ENCODE measurements around the gene TAF1.

DNA sequence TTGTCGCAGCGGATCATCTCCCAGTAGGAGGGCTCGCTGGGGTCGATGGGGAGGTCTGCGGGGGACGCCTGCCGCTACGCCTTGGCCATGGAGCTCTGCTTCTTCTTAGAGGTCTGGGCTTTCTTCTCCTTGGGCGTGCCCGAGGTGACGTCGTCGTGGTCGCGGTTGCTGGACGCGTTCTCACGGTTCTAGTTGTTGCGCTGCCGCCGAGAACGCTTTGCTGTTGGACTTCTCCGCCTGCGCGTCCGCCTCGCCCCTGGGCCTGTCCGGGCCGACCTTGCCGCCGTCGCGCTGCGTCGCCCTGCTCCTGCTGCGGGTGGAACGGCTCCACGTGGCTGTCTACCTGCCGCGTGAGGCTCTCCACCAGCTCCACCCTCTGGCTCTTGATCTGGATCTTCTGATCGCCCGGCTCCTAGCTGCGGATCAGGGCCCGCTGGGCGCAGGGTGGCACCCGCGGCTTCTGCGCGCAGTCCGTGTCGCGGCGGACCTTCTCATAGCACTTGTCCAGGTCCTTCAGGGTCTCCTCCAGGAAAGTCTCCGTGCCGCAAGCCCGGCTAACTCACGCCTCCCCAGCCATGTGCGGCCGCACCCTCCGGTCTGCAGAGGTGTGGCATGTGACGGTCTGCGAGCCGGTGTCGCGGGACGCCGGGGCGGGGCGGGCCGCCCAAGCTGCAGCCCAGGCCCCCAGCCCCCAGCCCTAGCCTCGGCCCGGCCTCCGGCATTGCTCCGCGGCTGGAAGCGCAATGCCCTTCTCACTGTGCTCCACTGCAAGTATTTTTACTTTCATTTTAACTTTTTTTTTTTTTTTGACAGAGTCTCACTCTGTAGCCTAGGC is 126.3 kb downstream of the TAF1 start:
- TF ChIP-seq SP1 (CRISPR knock-in tag; conservative IDR thresholded peaks at IDR 0.05) (no peak), NFE2L1 (CRISPR knock-in tag; IDR thresholded peaks at IDR 0.05) (no peak), KAT7 (CRISPR knock-in tag; IDR thresholded peaks at IDR 0.05; ENCODE audit: borderline replicate concordance) (no peak), ELF4 (CRISPR knock-in tag; IDR thresholded peaks at IDR 0.05; ENCODE audit: low read depth) (no peak)
- TF ChIP-seq, protein P1, sequence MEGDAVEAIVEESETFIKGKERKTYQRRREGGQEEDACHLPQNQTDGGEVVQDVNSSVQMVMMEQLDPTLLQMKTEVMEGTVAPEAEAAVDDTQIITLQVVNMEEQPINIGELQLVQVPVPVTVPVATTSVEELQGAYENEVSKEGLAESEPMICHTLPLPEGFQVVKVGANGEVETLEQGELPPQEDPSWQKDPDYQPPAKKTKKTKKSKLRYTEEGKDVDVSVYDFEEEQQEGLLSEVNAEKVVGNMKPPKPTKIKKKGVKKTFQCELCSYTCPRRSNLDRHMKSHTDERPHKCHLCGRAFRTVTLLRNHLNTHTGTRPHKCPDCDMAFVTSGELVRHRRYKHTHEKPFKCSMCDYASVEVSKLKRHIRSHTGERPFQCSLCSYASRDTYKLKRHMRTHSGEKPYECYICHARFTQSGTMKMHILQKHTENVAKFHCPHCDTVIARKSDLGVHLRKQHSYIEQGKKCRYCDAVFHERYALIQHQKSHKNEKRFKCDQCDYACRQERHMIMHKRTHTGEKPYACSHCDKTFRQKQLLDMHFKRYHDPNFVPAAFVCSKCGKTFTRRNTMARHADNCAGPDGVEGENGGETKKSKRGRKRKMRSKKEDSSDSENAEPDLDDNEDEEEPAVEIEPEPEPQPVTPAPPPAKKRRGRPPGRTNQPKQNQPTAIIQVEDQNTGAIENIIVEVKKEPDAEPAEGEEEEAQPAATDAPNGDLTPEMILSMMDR (IDR thresholded peaks at IDR 0.05) = no peak
- TF ChIP-seq, protein P2, sequence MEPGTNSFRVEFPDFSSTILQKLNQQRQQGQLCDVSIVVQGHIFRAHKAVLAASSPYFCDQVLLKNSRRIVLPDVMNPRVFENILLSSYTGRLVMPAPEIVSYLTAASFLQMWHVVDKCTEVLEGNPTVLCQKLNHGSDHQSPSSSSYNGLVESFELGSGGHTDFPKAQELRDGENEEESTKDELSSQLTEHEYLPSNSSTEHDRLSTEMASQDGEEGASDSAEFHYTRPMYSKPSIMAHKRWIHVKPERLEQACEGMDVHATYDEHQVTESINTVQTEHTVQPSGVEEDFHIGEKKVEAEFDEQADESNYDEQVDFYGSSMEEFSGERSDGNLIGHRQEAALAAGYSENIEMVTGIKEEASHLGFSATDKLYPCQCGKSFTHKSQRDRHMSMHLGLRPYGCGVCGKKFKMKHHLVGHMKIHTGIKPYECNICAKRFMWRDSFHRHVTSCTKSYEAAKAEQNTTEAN (CRISPR knock-in tag; IDR thresholded peaks at IDR 0.05) = no peak
- TF ChIP-seq, protein P3, sequence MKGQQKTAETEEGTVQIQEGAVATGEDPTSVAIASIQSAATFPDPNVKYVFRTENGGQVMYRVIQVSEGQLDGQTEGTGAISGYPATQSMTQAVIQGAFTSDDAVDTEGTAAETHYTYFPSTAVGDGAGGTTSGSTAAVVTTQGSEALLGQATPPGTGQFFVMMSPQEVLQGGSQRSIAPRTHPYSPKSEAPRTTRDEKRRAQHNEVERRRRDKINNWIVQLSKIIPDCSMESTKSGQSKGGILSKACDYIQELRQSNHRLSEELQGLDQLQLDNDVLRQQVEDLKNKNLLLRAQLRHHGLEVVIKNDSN (CRISPR knock-in tag; IDR thresholded peaks at IDR 0.05) = no peak

All from WTC11 (cell line).